Caco-2 (cell line): ENCODE results near the gene PRSS1. TPM values are rescaled to one million over a fixed set of nuclear protein-coding genes. Genes with fewer than 3 reads are reported as not detected.

ENCODE experiments used
- BruUV-seq: library from RNA; stranded (reverse); fragments of 400-500 nt; replicated peaks from 2 replicates; lab custom pipeline; 2021; lab: Mats Ljungman, UMichigan
- CTCF ChIA-PET: fragments of 300-600 bp; sonication (Branson Sonifier 250); formaldehyde crosslinking; loops from one replicate; lab custom pipeline; 2022; ENCODE audit warnings: antibody characterized with exemption; lab: Charles Lee
- POLR2A ChIA-PET: fragments of 300-600 bp; sonication (Branson Sonifier 250); formaldehyde crosslinking; loops from one replicate; lab custom pipeline; 2022; ENCODE audit warnings: antibody characterized with exemption; lab: Charles Lee
- DNase-seq, 2 experiments: peaks; one replicate each; pipeline versions ENCODE4 v3.0.0 to v3.0.0-alpha.2; 2020 to 2022
- H3K27me3 ChIP-seq: replicated peaks from 2 replicates; pipeline ENCODE4 v1.6.0; 2011; ENCODE audit warnings: low read length; ENCODE audit not compliant: control insufficient read depth, insufficient read depth
- H3K36me3 ChIP-seq: 2 replicates; pipeline ENCODE4 v1.5.1; 2011; ENCODE audit warnings: low read length; ENCODE audit not compliant: control insufficient read depth, insufficient read depth
- H3K4me1 ChIP-seq: fragments of 250-450 bp; sonication (Bioruptor Pico); 2 replicates; pipeline ENCODE4 v1.5.1; 2020; ENCODE audit warnings: mild to moderate bottlenecking
- H3K4me3 ChIP-seq: 2 replicates; pipeline ENCODE4 v1.5.1; 2011; ENCODE audit warnings: low read depth, mild to moderate bottlenecking, control low read depth, low read length
- H3K9me3 ChIP-seq: fragments of 250-450 bp; sonication (Bioruptor Pico); 2 replicates; pipeline ENCODE4 v1.5.1; 2020; ENCODE audit warnings: mild to moderate bottlenecking, moderate library complexity
- H3K27ac Mint-ChIP-seq: one replicate; pipeline ENCODE4 v1.8.0; 2022; ENCODE audit warnings: mixed read lengths; ENCODE audit not compliant: unreplicated experiment
- H3K27me3 Mint-ChIP-seq: one replicate; pipeline ENCODE4 v1.8.0; 2022; ENCODE audit warnings: mixed read lengths; ENCODE audit not compliant: insufficient read depth, unreplicated experiment
- H3K36me3 Mint-ChIP-seq: one replicate; pipeline ENCODE4 v1.8.0; 2022; ENCODE audit warnings: mild to moderate bottlenecking, mixed read lengths; ENCODE audit not compliant: insufficient read depth, unreplicated experiment
- H3K4me1 Mint-ChIP-seq: one replicate; pipeline ENCODE4 v1.8.0; 2022; ENCODE audit warnings: low read depth, mixed read lengths; ENCODE audit not compliant: unreplicated experiment
- H3K4me3 Mint-ChIP-seq: one replicate; pipeline ENCODE4 v1.8.0; 2022; ENCODE audit warnings: mild to moderate bottlenecking, moderate library complexity, mixed read lengths; ENCODE audit not compliant: unreplicated experiment
- H3K9me3 Mint-ChIP-seq: one replicate; pipeline ENCODE4 v1.8.0; 2022; ENCODE audit warnings: mixed read lengths; ENCODE audit not compliant: unreplicated experiment
- CTCF ChIP-seq, 2 experiments: fragments of 200-600 bp in 1 of 2; IDR thresholded peaks; 1 replicate in 1 of 2; 2 replicates in 1 of 2; pipeline versions ENCODE4 v1.5.1 to v1.8.0; 2011 to 2022; ENCODE audit warnings: antibody characterized with exemption in 1 of 2, control low read depth in 1 of 2, inconsistent platforms in 1 of 2, low read depth in 1 of 2, low read length in 1 of 2, mild to moderate bottlenecking in 1 of 2, moderate library complexity in 1 of 2; ENCODE audit not compliant: insufficient read depth in 1 of 2, severe bottlenecking in 1 of 2, unreplicated experiment in 1 of 2
- intact Hi-C: fragments of 100-400 bp; cut with micrococcal nuclease; formaldehyde crosslinking; loops from one replicate; pipeline ENCODE4 v1.10.0; 2022; ENCODE audit not compliant: unreplicated experiment
- total RNA-seq: library from RNA; stranded (reverse); gene quantifications from 2 replicates; pipeline ENCODE4 v1.2.3, GENCODE V29; 2022

Gene PRSS1
- total RNA-seq, 1 experiment from 2014 or later: 18.1 TPM

- Histone ChIP-seq H3K27me3 (no peaks in the 10 kb centered on the region; the same call in 1 of the 2 replicates), H3K36me3 (no peaks in the 10 kb centered on the region), H3K9me3 (no peaks in the 10 kb centered on the region), H3K4me1 (no peaks in the 10 kb centered on the region), H3K4me3 (no peak overlapping the region)
- Mint-ChIP-seq H3K4me3 (no peak overlapping the region), H3K27ac (no peak overlapping the region), H3K36me3 (no peaks in the 10 kb centered on the region), H3K4me1 (no peaks in the 10 kb centered on the region), H3K9me3 (no peaks in the 10 kb centered on the region), H3K27me3 (peaks cover 17% of the 10 kb centered on the region)
- CTCF ChIA-PET: interaction anchor here (2.7 kb wide), 1 partner anchor 9 kb away, joined by 9 read pairs; no protein-coding TSS in a partner anchor
- POLR2A ChIA-PET: no interaction called here
- no peak for DNase-seq
- intact Hi-C loops: no loop called here
- BruUV-seq: no TSS peak
- TF ChIP-seq CTCF (IDR thresholded peaks at IDR 0.05; ENCODE audit: insufficient read depth in 1 of 2, low read depth in 1 of 2, low read length in 1 of 2, severe bottlenecking in 1 of 2, unreplicated experiment in 1 of 2): no peak
These were observed 42.9 kb downstream of the PRSS1 start for GRCh38 chr7:142792129-142792528.

GRCh38 chr7:142792593-142792992, 43.3 kb downstream of the PRSS1 start:
- no peaks in the 10 kb centered on the region for H3K9me3 Mint-ChIP-seq
- peaks cover 17% of the 10 kb centered on the region for H3K27me3 Mint-ChIP-seq
- intact Hi-C loops: no loop called here

GRCh38 chr7:142793156-142793555, 43.9 kb downstream of the PRSS1 start:
- no peak for TF ChIP-seq CTCF (IDR thresholded peaks at IDR 0.05; ENCODE audit: insufficient read depth in 1 of 2, low read depth in 1 of 2, low read length in 1 of 2, severe bottlenecking in 1 of 2, unreplicated experiment in 1 of 2)
- H3K27me3 ChIP-seq: no peaks in the 10 kb centered on the region; the same call in 1 of the 2 replicates
- CTCF ChIA-PET: interaction anchor here (0.6 to 2.7 kb wide), 3 partner anchors 10 to 233 kb away, joined by 3 to 9 read pairs (median 4); no protein-coding TSS in a partner anchor

More at GRCh38 chr7:142792593-142792992, 43.3 kb downstream of the PRSS1 start:
- no peak for DNase-seq
- Mint-ChIP-seq H3K27ac (no peak overlapping the region), H3K36me3 (no peaks in the 10 kb centered on the region), H3K4me1 (no peaks in the 10 kb centered on the region), H3K4me3 (no peak overlapping the region)
- POLR2A ChIA-PET: no interaction called here
- no peak for TF ChIP-seq CTCF (IDR thresholded peaks at IDR 0.05; ENCODE audit: insufficient read depth in 1 of 2, low read depth in 1 of 2, low read length in 1 of 2, severe bottlenecking in 1 of 2, unreplicated experiment in 1 of 2)
- Histone ChIP-seq H3K4me1 (no peaks in the 10 kb centered on the region), H3K36me3 (no peaks in the 10 kb centered on the region), H3K4me3 (no peak overlapping the region), H3K9me3 (no peaks in the 10 kb centered on the region), H3K27me3 (no peaks in the 10 kb centered on the region; the same call in 1 of the 2 replicates)
- CTCF ChIA-PET: interaction anchor here (2.7 kb wide), 1 partner anchor 9 kb away, joined by 9 read pairs; no protein-coding TSS in a partner anchor
- BruUV-seq: no TSS peak

More at GRCh38 chr7:142793156-142793555, 43.9 kb downstream of the PRSS1 start:
- H3K4me3 ChIP-seq: no peak overlapping the region
- Mint-ChIP-seq H3K9me3 (no peaks in the 10 kb centered on the region), H3K36me3 (no peaks in the 10 kb centered on the region), H3K4me3 (no peak overlapping the region), H3K4me1 (no peaks in the 10 kb centered on the region), H3K27ac (no peak overlapping the region), H3K27me3 (peaks cover 15% of the 10 kb centered on the region)
- no peaks in the 10 kb centered on the region for H3K36me3 ChIP-seq
- no TSS peak for BruUV-seq
- no peaks in the 10 kb centered on the region for H3K4me1 ChIP-seq
- intact Hi-C loops: no loop called here
- no peak for DNase-seq
- POLR2A ChIA-PET: no interaction called here
- H3K9me3 ChIP-seq: no peaks in the 10 kb centered on the region
